ENCODE results near the gene RCOR1. TPM values are rescaled to one million over a fixed set of nuclear protein-coding genes. Genes with fewer than 3 reads are reported as not detected.

RCOR1 gene
- total and polyA plus RNA-seq, 2 of the 8 experiments (the other 6 are each of a cell fraction or from before 2014, with no cell fraction given): 12.3 to 26.3 TPM

GRCh38 chr14:102591372-102591943 is 991 bp upstream of the RCOR1 start:
- H2AFZ ChIP-seq (ENCODE audit: low read length): no peak overlapping the region
- no peak overlapping the region for H2AK5ac ChIP-seq (ENCODE audit: low read depth, low read length)
- peak overlapping the region; percentile 75 for H4K91ac ChIP-seq (replicated peaks; ENCODE audit: insufficient read length, low read length)
- no peak overlapping the region for H2BK120ac ChIP-seq (replicated peaks; ENCODE audit: low read depth, low read length)
- H4K5ac ChIP-seq (ENCODE audit: insufficient read length, low read depth, low read length): peak overlapping the region; percentile 76
- H3K27me3 ChIP-seq (replicated peaks in 1 of 4; ENCODE audit: control insufficient read depth in 3 of 4, extremely low read depth in 1 of 4, insufficient read depth in 3 of 4, low read length in 3 of 4): no peaks in the 10 kb centered on the region
- peak overlapping the region; percentile 75; the same call in 1 of the 2 replicates for H2BK5ac ChIP-seq (ENCODE audit: low read depth, low read length)
- peaks cover 5 to 29% of the 10 kb centered on the region in 2 experiments for H3K79me2 ChIP-seq (ENCODE audit: control insufficient read depth in 1 of 2, insufficient read depth in 2 of 2, low read length in 2 of 2)
- ChIA-PET POLR2A (ENCODE audit: partially characterized antibody) (interaction anchor here (0.7 to 1.7 kb wide), 10 partner anchors 17 to 88 kb away, joined by 3 to 9 read pairs (median 4); partner anchors contain the start of gene ANKRD9), CTCF (ENCODE audit: partially characterized antibody) (interaction anchor here (0.6 to 1.7 kb wide), 10 partner anchors 17 to 103 kb away, joined by 3 to 7 read pairs (median 4); no protein-coding TSS in a partner anchor)
- H3K4ac ChIP-seq (replicated peaks; ENCODE audit: insufficient read length, low read depth, low read length): no peak overlapping the region
- H3K4me2 ChIP-seq (ENCODE audit: insufficient read depth in 1 of 2, low read depth in 2 of 2, low read length in 2 of 2): peak overlapping the region; percentile 53 to 76
- H3K79me1 ChIP-seq (ENCODE audit: low read depth, low read length): no peaks in the 10 kb centered on the region
- no peak overlapping the region for H2BK12ac ChIP-seq (ENCODE audit: low read depth, low read length)
- H3K23me2 ChIP-seq (ENCODE audit: low read depth, low read length): peaks cover 2% of the 10 kb centered on the region; the same call in 1 of the 2 replicates
- H3K36me3 ChIP-seq (ENCODE audit: control insufficient read depth in 2 of 4, insufficient read depth in 4 of 4, low read length in 3 of 4): no peaks in the 10 kb centered on the region; a peak in 1 of 8 replicates
- peak overlapping the region; percentile 91 for H4K8ac ChIP-seq (ENCODE audit: extremely low read depth, insufficient read depth, low read length)
- peak overlapping the region; percentile 37 for H3K56ac ChIP-seq (replicated peaks; ENCODE audit: insufficient read length, low read depth, low read length)
- 5% methylated on average over 15 of the region's 37 CpGs; no CpG with 5 or more reads in 1 of the 2 experiments for WGBS, 2 experiments (ENCODE audit: extremely low coverage in 1 of 2, insufficient coverage in 1 of 2, insufficient read length in 1 of 2, insufficient replicate concordance in 2 of 2, low coverage in 1 of 2, low lambda C conversion rate in 2 of 2, missing lambda C conversion rate in 1 of 2)
- no peak overlapping the region for H3K23ac ChIP-seq (ENCODE audit: insufficient read length)
- TF ChIP-seq KDM4A (IDR thresholded peaks at IDR 0.05; ENCODE audit: low read depth, low read length, severe bottlenecking) (peak; percentile 36), SP2 (IDR thresholded peaks at IDR 0.05; ENCODE audit: low read length) (no peak), TAF1 (IDR thresholded peaks at IDR 0.05; ENCODE audit: low read depth, low read length) (0 out of 2 replicates have a peak, but pooled peaks have one; percentile 39), POLR2A (IDR thresholded peaks at IDR 0.05; ENCODE audit: control extremely low read depth in 1 of 2, low read depth in 2 of 2, low read length in 2 of 2) (peak in 1 of 2 experiments; percentile 0; a peak in 1 of 3 replicates), CTBP2 (IDR thresholded peaks at IDR 0.05; ENCODE audit: borderline replicate concordance, insufficient read depth, insufficient read length, low read length) (no peak), SIN3A (conservative IDR thresholded peaks at IDR 0.05 in 1 of 2, IDR thresholded peaks at IDR 0.05 in 1 of 2; ENCODE audit: low read depth in 1 of 2, low read length in 2 of 2) (no peak)
- H3K4me1 ChIP-seq (replicated peaks in 1 of 4; ENCODE audit: control insufficient read depth in 3 of 4, insufficient read depth in 4 of 4, low read length in 3 of 4): peaks cover 3 to 21% (median 10%) of the 10 kb centered on the region in 4 experiments; a peak in 6 of 7 replicates
- H3K9me3 ChIP-seq (ENCODE audit: insufficient read depth in 2 of 2, low read depth in 1 of 2, low read length in 1 of 2): no peaks in the 10 kb centered on the region
- peak overlapping the region; percentile 50 to 96 (median 60) for H3K4me3 ChIP-seq (ENCODE audit: extremely low read depth in 1 of 4, insufficient read depth in 2 of 4, low read depth in 3 of 4, low read length in 4 of 4)
- no peak overlapping the region for H3K14ac ChIP-seq (ENCODE audit: insufficient read length)
- H3K18ac ChIP-seq (ENCODE audit: extremely low read depth, low read length): peak overlapping the region; percentile 87; the same call in 1 of the 2 replicates
- H3K27ac ChIP-seq (ENCODE audit: low read depth, low read length): peak overlapping the region; percentile 87; the same call in 1 of the 2 replicates
- peak in 1 of 2 experiments; percentile 64 for DNase-seq (ENCODE audit: low read depth in 1 of 2, low spot score in 2 of 2)
- H3K9ac ChIP-seq (replicated peaks in 1 of 4; ENCODE audit: extremely low read depth in 1 of 4, low read depth in 3 of 4, low read length in 3 of 4): peak overlapping the region; percentile 66 to 87 (median 78); a peak in 6 of 7 replicates
- no peak overlapping the region for H2BK15ac ChIP-seq (ENCODE audit: low read length)
- H2BK20ac ChIP-seq (ENCODE audit: low read length): no peak overlapping the region
- peaks cover 0 to 3% of the 10 kb centered on the region in 2 experiments for H4K20me1 ChIP-seq (replicated peaks in 1 of 2; ENCODE audit: control insufficient read depth in 1 of 2, insufficient read depth in 2 of 2, low read length in 2 of 2)
- no peak for FAIRE-seq
